Activated CD8-positive, alpha-beta T cell treated with anti-CD3 and anti-CD28 coated beads for 36 hours (primary cell): ENCODE results near the gene HELZ. TPM values are rescaled to one million over a fixed set of nuclear protein-coding genes. Genes with fewer than 3 reads are reported as not detected.

Experiments
- ATAC-seq: fragments of 200-7000 bp; cut with Tn5 transposase; one replicate; pipeline ENCODE4 v1.10.0; 2021; ENCODE audit warnings: mild to moderate bottlenecking, moderate library complexity
- CTCF ChIA-PET: fragments of 350-600 bp; sonication (Branson Sonifier 250); formaldehyde crosslinking; loops from one replicate; lab custom pipeline; 2021; ENCODE audit warnings: antibody characterized with exemption; lab: Charles Lee
- POLR2A ChIA-PET: fragments of 350-600 bp; sonication (Branson Sonifier 250); formaldehyde crosslinking; loops from one replicate; lab custom pipeline; 2021; ENCODE audit warnings: antibody characterized with exemption; lab: Charles Lee
- DNase-seq: peaks from one replicate; pipeline ENCODE4 v3.0.0-alpha.2; 2020
- H3K27ac Mint-ChIP-seq: one replicate; pipeline ENCODE4 v1.8.0; 2021; ENCODE audit warnings: mild to moderate bottlenecking, mixed read lengths
- H3K27me3 Mint-ChIP-seq: one replicate; pipeline ENCODE4 v1.8.0; 2021; ENCODE audit warnings: mixed read lengths
- H3K36me3 Mint-ChIP-seq: one replicate; pipeline ENCODE4 v1.8.0; 2021; ENCODE audit warnings: low read depth, mixed read lengths
- H3K4me1 Mint-ChIP-seq: one replicate; pipeline ENCODE4 v1.8.0; 2021; ENCODE audit warnings: low read depth, mixed read lengths
- H3K4me3 Mint-ChIP-seq: one replicate; pipeline ENCODE4 v1.8.0; 2021; ENCODE audit warnings: mild to moderate bottlenecking, moderate library complexity, mixed read lengths
- H3K9me3 Mint-ChIP-seq: one replicate; pipeline ENCODE4 v1.8.0; 2021; ENCODE audit warnings: mixed read lengths
- intact Hi-C: fragments of 100-400 bp; cut with micrococcal nuclease; formaldehyde crosslinking; loops from one replicate; pipeline ENCODE4 v1.10.0; 2022
- total RNA-seq, 2 experiments: library from RNA; stranded (reverse); gene quantifications; one replicate each; pipeline ENCODE4 v1.2.3, GENCODE V29; 2021
- TF ChIP-seq, protein P1 (sequence below): fragments of 200-600 bp; IDR thresholded peaks from one replicate; pipeline ENCODE4 v1.8.0; 2022; ENCODE audit warnings: antibody characterized with exemption, mild to moderate bottlenecking

HELZ gene
- total RNA-seq, 2 experiments from 2014 or later: 74.4 to 74.9 TPM

- no peak overlapping the region for H3K27ac Mint-ChIP-seq
- ATAC-seq (no peak), DNase-seq (peak; percentile 22)
- ChIA-PET POLR2A (interaction anchor here (1.4 kb wide), 1 partner anchor 10 kb away, joined by 3 read pairs; no protein-coding TSS in a partner anchor), CTCF (no interaction called here)
- TF ChIP-seq, protein P1, sequence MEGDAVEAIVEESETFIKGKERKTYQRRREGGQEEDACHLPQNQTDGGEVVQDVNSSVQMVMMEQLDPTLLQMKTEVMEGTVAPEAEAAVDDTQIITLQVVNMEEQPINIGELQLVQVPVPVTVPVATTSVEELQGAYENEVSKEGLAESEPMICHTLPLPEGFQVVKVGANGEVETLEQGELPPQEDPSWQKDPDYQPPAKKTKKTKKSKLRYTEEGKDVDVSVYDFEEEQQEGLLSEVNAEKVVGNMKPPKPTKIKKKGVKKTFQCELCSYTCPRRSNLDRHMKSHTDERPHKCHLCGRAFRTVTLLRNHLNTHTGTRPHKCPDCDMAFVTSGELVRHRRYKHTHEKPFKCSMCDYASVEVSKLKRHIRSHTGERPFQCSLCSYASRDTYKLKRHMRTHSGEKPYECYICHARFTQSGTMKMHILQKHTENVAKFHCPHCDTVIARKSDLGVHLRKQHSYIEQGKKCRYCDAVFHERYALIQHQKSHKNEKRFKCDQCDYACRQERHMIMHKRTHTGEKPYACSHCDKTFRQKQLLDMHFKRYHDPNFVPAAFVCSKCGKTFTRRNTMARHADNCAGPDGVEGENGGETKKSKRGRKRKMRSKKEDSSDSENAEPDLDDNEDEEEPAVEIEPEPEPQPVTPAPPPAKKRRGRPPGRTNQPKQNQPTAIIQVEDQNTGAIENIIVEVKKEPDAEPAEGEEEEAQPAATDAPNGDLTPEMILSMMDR: no peak
- no peaks in the 10 kb centered on the region for H3K9me3 Mint-ChIP-seq
- H3K4me1 Mint-ChIP-seq: no peaks in the 10 kb centered on the region
- H3K4me3 Mint-ChIP-seq: no peak overlapping the region
- intact Hi-C loops: no loop called here
- no peaks in the 10 kb centered on the region for H3K36me3 Mint-ChIP-seq
- no peaks in the 10 kb centered on the region for H3K27me3 Mint-ChIP-seq
These were observed 223.8 kb downstream of the HELZ start for GRCh38 chr17:67021196-67021595.

Other genes starting within 250 kb of the HELZ start
- gene CACNG1, start 200.6 kb downstream of the HELZ start, total RNA-seq: not detected
- gene PSMD12, start 121.4 kb upstream of the HELZ start, total RNA-seq: 10 to 100 TPM; 80.9 to 89.1 TPM
- gene PITPNC1, start 132.1 kb upstream of the HELZ start, total RNA-seq: 10 to 100 TPM; 51.8 to 56.3 TPM